LNCAP (cell line): Measurements from ENCODE around the gene HOXC4.

Experiments used
- CTCF ChIP-seq: fragments of 450-650 bp; IDR thresholded peaks from 2 replicates; pipeline ENCODE4 v1.5.1; 2017; ENCODE audit warnings: mild to moderate bottlenecking

The HOXC4 gene

GRCh38 chr12:54049108-54049507, 4.5 kb upstream of the HOXC4 start:
- TF ChIP-seq CTCF: no peak

GRCh38 chr12:54050482-54050810, 3.2 kb upstream of the HOXC4 start:
- TF ChIP-seq CTCF: no peak

GRCh38 chr12:54051026-54051842, 2.4 kb upstream of the HOXC4 start:
- TF ChIP-seq CTCF: no peak

- TF ChIP-seq CTCF: no peak
Measured at GRCh38 chr12:54051874-54052437, 1.7 kb upstream of the HOXC4 start.

- no peak for TF ChIP-seq CTCF
Measured at GRCh38 chr12:54052438-54053002, 1.1 kb upstream of the HOXC4 start.

- no peak for TF ChIP-seq CTCF
Measured at GRCh38 chr12:54053003-54053750, 458 bp upstream of the HOXC4 start.

GRCh38 chr12:54054742-54055194, 1.1 kb downstream of the HOXC4 start:
- TF ChIP-seq CTCF: no peak
